ENCODE data around the gene FAM107A.

Gene FAM107A

DNA sequence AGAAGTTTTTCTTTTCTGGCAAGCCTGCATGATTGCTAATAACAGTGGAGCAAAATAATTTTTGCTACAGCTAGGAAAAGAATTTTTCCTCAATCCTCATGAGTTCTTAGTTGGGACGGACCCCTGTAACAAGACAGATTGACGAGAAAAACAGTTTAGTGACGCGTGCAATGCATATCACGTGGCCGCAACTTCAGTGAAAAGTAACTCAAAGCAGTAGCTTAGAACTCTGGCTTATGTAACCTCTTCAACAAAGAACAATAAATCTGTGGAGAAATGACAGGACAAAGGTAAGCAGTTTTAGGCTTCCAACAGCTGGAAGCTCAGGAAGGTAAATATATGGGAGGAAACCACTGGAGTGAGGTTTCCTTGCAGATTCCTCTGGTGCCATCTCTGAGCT is 19.7 kb downstream of the FAM107A start:
- Histone ChIP-seq H3K79me2 (ENCODE audit: insufficient read depth, low read length) (no peaks in the 10 kb centered on the region), H3K4me2 (ENCODE audit: low read length) (no peak overlapping the region), H4K20me1 (ENCODE audit: insufficient read depth, low read length) (no peaks in the 10 kb centered on the region), H2AFZ (ENCODE audit: low read length) (no peak overlapping the region), H3K36me3 (ENCODE audit: insufficient read depth, low read length) (no peaks in the 10 kb centered on the region), H3F3A (ENCODE audit: insufficient read depth, low read length) (no peaks in the 10 kb centered on the region), H3K4me1 (ENCODE audit: insufficient read depth, low read length, severe bottlenecking) (no peaks in the 10 kb centered on the region), H3K27ac (ENCODE audit: low read depth, low read length, poor library complexity, severe bottlenecking) (no peak overlapping the region), H3K9me2 (ENCODE audit: low read depth, low read length) (no peaks in the 10 kb centered on the region), H3K9me3 (ENCODE audit: low read length) (no peaks in the 10 kb centered on the region), H3K27me3 (ENCODE audit: insufficient read depth, low read length) (no peaks in the 10 kb centered on the region), H3K9ac (ENCODE audit: low read length) (no peak overlapping the region), H3K4me3 (ENCODE audit: low read depth, low read length, poor library complexity, severe bottlenecking) (no peak overlapping the region)
- TF ChIP-seq, protein P1, sequence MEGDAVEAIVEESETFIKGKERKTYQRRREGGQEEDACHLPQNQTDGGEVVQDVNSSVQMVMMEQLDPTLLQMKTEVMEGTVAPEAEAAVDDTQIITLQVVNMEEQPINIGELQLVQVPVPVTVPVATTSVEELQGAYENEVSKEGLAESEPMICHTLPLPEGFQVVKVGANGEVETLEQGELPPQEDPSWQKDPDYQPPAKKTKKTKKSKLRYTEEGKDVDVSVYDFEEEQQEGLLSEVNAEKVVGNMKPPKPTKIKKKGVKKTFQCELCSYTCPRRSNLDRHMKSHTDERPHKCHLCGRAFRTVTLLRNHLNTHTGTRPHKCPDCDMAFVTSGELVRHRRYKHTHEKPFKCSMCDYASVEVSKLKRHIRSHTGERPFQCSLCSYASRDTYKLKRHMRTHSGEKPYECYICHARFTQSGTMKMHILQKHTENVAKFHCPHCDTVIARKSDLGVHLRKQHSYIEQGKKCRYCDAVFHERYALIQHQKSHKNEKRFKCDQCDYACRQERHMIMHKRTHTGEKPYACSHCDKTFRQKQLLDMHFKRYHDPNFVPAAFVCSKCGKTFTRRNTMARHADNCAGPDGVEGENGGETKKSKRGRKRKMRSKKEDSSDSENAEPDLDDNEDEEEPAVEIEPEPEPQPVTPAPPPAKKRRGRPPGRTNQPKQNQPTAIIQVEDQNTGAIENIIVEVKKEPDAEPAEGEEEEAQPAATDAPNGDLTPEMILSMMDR (IDR thresholded peaks at IDR 0.05; ENCODE audit: low read length) = no peak
- TF ChIP-seq EZH2 (IDR thresholded peaks at IDR 0.05; ENCODE audit: borderline replicate concordance, low read length) = no peak

DNA sequence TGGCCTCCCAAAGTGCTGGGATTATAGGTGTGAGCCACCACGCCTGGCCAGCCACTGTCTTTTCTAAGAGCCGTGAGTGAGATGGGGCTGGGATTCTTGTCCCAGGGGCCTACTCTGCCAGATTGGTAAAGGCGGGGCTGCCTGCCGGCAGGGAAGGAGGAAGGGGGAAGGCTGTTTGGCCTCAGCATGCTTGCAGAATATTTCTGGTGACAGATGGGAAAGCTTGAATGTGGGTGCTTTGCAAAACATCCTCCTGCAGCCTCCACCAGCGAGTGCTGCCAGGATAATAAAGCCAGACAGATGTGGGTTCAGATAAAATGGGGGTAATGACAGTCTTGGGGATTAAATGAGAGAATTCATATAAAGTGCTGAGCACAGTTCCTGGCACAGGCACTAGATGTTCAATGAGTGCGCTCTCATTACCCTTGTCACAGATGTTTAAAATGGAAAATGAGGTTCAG is 20.4 kb downstream of the FAM107A start:
- H3K79me2 ChIP-seq (ENCODE audit: insufficient read depth, low read length) = no peaks in the 10 kb centered on the region
- H3K27ac ChIP-seq (ENCODE audit: low read depth, low read length, poor library complexity, severe bottlenecking) = no peak overlapping the region
- no peaks in the 10 kb centered on the region for H3K27me3 ChIP-seq (ENCODE audit: insufficient read depth, low read length)
- H3K36me3 ChIP-seq (ENCODE audit: insufficient read depth, low read length) = no peaks in the 10 kb centered on the region
- H3F3A ChIP-seq (ENCODE audit: insufficient read depth, low read length) = no peaks in the 10 kb centered on the region
- H3K9me3 ChIP-seq (ENCODE audit: low read length) = no peaks in the 10 kb centered on the region
- no peaks in the 10 kb centered on the region for H4K20me1 ChIP-seq (ENCODE audit: insufficient read depth, low read length)
- H3K4me2 ChIP-seq (ENCODE audit: low read length) = no peak overlapping the region
- no peak overlapping the region for H2AFZ ChIP-seq (ENCODE audit: low read length)
- H3K9ac ChIP-seq (ENCODE audit: low read length) = no peak overlapping the region
- no peaks in the 10 kb centered on the region for H3K9me2 ChIP-seq (ENCODE audit: low read depth, low read length)
- no peak for TF ChIP-seq EZH2 (IDR thresholded peaks at IDR 0.05; ENCODE audit: borderline replicate concordance, low read length)
- TF ChIP-seq, protein P1 (IDR thresholded peaks at IDR 0.05; ENCODE audit: low read length) = no peak
- no peaks in the 10 kb centered on the region for H3K4me1 ChIP-seq (ENCODE audit: insufficient read depth, low read length, severe bottlenecking)
- H3K4me3 ChIP-seq (ENCODE audit: low read depth, low read length, poor library complexity, severe bottlenecking) = no peak overlapping the region

DNA sequence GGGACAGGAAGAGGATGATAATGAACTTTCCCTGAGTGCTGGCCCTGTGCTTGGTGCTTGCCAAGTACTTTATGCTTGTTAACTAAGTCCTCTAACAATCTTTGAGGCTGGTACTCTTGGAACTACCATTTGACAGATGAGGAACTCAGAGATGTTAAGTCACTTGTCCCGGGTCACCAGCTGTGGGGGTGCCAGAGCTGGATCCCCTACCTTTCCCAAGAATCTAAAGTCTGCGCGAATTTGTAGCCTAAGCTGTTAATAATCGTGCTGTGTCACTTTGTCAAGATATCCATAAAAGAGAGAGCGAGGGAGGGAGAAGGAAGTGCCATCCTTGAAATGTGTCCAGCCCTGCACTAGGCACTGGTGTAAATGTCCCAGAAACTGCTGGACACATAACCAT is 21.2 kb downstream of the FAM107A start:
- H3K36me3 ChIP-seq (ENCODE audit: insufficient read depth, low read length) = no peaks in the 10 kb centered on the region
- TF ChIP-seq, protein P1 (IDR thresholded peaks at IDR 0.05; ENCODE audit: low read length) = no peak
- no peak for TF ChIP-seq EZH2 (IDR thresholded peaks at IDR 0.05; ENCODE audit: borderline replicate concordance, low read length)
- H3K9me3 ChIP-seq (ENCODE audit: low read length) = no peaks in the 10 kb centered on the region
- no peaks in the 10 kb centered on the region for H3F3A ChIP-seq (ENCODE audit: insufficient read depth, low read length)
- no peak overlapping the region for H3K27ac ChIP-seq (ENCODE audit: low read depth, low read length, poor library complexity, severe bottlenecking)
- no peak overlapping the region for H3K9ac ChIP-seq (ENCODE audit: low read length)
- no peaks in the 10 kb centered on the region for H3K27me3 ChIP-seq (ENCODE audit: insufficient read depth, low read length)
- H3K79me2 ChIP-seq (ENCODE audit: insufficient read depth, low read length) = no peaks in the 10 kb centered on the region
- no peak overlapping the region for H2AFZ ChIP-seq (ENCODE audit: low read length)
- H3K4me2 ChIP-seq (ENCODE audit: low read length) = no peak overlapping the region
- H3K9me2 ChIP-seq (ENCODE audit: low read depth, low read length) = no peaks in the 10 kb centered on the region
- H3K4me3 ChIP-seq (ENCODE audit: low read depth, low read length, poor library complexity, severe bottlenecking) = no peak overlapping the region
- no peaks in the 10 kb centered on the region for H4K20me1 ChIP-seq (ENCODE audit: insufficient read depth, low read length)
- H3K4me1 ChIP-seq (ENCODE audit: insufficient read depth, low read length, severe bottlenecking) = no peaks in the 10 kb centered on the region

All from OCI-LY1 (cell line).